ENCODE measurements around the gene GTF2F1.
A peak's percentile ranks its signal among the peaks of the same experiment; 100 is the strongest.
"Not testable (repeated sequence)": the region's sequence is repeated elsewhere in the genome, so short reads cannot be mapped to it uniquely, and the experiment has no call there.

GTF2F1 gene

DNA sequence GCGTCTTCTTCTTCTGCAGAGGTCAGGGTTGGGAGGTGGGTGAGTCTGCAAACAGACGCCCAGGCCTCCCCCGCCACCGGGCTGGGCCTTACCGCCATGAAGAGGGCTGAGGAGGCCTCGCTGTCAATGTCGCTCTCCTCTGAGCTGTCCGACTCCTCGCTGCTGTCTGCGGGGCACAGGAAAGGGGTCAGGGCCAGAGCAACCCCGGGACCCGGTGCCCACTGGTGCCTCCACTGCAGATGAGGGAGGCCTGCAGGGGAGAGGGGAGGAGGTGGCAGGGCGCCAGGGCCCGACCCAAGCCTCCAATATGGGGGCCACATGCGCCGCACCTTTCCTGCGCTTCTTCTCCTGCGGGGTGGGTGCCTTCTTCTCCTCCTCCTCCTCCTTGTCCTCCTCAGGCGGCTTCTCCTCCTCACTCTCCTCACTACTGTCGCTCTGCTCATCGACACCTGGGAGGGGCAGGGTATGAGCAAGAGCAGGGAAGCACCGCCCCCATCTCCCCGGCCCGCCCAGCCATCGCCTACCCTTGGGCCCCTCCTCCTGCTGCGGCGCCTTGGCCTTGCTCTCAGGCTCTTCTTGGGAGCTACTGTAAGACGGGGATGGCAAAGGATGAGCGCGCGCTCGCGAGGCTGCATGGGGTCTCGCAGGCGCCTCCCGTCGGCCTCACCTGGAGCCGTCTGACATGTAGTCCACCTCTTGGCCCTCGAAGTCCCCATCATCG is 11.8 kb downstream of the GTF2F1 start:
- no peak for DNase-seq

DNA sequence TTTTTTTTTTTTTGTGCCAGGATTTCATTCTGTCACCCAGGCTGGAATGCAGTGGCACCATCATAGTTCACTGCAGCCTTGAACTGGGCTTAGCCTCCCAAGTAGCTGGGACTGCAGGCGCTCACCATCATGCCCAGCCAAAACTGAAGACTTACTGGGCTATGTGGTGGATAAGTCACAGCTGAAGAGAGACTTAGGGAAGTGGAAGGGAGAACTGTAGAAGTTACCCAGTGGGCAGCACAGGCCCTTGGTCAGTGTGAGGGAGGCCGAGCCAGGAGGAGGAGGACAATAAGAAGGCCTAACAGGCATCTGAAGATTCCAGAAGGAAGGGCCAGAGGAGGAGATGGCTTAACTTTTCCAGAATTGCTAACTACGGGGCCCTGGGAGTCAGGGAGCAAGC is 13.2 kb downstream of the GTF2F1 start:
- DNase-seq = no peak

DNA sequence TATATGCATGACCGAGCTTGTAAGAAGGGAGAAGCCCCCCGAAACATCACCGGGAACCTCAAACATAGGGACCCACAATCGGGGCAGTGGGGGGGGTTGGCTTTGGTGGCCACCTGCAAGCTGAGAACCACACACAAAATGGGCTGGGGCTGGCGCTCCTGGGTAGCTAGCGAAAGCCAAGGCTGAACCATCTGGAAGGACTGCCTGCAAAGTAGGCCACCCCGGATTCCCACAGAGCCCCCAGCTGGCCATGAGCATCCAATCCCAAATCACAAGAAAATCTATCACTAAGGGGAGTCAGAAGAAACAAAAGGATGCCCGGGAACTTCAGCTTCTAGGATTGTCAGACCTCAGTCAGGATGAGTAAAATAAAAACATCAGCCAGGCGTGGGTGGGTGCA is 14.5 kb downstream of the GTF2F1 start:
- no peak for DNase-seq

DNA sequence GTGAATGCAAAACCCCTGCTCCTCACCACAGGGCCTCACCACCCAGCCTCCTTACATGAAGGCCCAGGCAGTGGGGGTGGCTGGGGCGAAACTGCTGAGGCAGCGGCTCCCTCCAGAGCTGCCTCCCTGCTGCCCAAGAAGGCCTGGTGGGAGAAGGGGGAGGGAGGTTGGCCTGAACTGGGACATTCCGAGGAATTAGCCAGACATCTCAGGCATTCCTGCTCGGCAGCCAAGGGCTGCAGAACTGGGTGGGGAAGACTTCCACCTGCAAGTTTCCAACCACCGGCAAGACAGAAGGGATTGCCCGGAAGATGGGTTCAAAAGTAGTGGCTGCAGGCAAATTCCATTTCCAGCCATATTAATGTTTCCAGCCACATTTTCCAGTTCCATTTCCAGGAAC is 14.9 kb downstream of the GTF2F1 start:
- no peak for DNase-seq

DNA sequence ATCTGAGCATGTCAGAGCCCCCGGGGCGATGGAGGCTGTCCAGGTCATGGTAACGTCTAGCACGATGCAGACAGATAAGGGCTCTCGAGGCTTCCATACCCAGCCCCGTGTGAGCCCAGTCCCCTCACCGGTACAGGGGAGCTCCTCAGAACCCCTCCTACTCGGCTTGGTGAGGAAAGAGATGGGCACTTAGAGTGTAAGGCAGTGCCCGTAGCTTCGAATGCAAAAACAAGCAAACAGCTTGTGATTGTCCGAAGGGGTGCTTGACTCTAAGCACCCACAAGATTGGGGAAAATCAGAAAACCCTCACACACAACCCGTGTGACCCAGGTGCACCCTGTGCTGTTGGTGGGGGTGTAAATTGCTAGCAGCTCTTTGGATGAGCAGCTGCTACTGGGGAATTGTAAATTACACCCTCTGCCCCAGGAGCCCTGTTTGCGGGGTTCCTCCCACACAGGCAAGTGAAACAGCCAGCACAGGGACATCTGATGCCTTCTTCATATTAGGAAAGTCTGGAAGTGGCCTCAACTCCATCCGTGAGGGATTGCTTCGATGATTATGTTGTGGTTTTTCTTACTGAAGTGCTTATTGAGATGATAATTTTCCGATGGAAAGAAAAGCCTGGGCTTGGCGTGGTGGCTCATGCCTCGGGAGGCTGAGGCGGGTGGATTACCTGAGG is 16.3 kb downstream of the GTF2F1 start:
- no peak for DNase-seq

DNA sequence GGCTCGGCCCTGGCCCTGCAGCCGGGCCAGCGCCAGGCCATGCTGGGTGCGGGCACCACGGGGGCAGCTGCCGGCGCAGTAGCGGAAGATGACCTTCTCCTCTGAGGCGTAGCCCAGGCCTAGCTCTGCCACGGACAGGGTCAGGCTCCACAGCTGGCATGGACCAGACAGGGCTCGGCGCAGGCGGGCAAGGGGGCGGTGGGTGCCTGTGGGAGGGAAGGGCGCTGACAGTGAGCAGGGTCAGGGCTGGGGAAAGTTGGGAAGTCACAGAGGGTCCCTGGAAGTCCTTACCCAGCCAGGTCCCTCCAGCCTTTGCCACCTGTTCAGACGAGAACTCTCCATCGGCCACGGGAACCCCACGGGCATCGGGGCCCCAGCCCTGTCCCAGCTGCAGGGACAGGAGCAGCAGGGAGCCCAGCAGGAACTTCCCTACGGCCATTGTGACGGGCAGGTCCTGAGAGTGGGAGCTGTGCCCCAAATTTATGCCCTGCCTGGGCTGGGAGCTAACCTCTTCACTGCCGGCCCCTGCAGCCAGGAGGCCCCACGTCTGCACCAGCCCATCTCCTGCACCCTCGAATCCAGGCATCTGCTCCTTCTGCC is 17.5 kb downstream of the GTF2F1 start, which contains the start of gene PSPN:
Gene PSPN, minus strand, starts transcription at position 523 of the 600 bp plus-strand sequence. Its CDS starts 84 bp downstream, at position 439.
- no peak for DNase-seq

DNA sequence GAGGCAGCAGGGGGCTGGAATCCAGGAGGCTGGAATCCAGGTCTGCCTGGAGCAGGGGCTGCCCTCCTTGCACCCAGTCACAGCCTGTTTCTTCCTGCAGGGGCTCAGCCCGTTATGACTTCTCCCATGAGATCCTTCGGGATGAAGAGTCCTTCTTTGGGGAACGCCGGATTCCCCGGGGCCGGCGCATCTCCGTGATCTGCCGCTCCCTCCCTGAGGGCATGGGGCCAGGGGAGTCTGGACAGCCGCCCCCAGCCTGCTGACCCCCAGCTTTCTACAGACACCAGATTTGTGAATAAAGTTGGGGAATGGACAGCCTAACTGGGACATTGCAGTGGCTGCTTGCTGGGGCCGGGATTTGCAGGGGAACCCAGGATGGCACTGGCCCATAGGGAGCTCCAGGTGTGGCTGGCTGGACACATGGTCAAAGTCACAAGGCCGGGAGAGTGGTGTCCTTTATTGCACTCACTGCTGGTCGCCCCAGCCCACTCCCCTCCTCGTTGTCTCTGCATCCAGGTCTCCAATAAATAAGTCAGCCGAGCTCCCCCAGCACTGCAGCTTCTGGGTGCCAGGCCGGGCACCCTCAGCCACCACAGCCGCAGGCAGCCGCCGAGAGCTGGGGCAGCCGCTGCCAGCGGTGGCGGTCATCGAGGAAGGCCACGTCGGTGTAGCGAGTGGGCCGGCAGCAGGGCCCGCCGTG is 18.1 kb downstream of the GTF2F1 start:
- no peak for DNase-seq

DNA sequence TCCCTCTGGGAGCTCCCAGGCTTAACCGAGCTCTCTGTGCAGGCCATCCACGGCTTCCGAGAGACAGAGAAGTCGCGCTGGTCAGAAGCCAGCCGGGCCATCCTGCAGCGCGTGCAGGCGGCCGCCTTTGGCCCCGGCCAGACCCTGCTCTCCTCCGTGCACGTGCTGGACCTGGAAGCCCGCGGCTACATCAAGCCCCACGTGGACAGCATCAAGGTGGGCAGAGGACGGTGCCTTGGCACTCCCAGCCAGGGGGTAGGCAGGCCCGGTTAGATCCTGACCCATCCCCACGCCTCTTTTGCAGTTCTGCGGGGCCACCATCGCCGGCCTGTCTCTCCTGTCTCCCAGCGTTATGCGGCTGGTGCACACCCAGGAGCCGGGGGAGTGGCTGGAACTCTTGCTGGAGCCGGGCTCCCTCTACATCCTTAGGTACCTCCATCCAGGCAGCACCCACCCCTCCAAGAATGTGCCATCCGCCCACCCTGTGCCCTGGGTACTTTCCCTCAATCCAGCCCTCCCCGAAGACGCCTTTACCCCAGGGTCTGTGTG is 18.7 kb downstream of the GTF2F1 start:
- DNase-seq = no peak

DNA sequence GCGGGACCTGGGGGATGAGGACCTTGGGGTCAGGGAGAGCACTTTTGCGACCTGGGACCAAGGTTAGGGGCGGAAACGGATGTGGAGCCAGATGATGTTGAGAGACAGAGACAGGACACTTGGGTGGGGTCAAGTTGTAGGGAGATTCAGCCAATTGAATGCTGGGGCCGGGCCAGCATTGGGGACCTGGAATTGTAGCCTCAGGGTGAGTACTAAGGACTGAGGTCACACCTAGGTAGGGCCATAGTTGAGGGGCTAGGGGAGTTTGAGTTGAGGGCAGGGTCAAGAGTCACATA is 19.2 kb downstream of the GTF2F1 start:
- no peak for DNase-seq

DNA sequence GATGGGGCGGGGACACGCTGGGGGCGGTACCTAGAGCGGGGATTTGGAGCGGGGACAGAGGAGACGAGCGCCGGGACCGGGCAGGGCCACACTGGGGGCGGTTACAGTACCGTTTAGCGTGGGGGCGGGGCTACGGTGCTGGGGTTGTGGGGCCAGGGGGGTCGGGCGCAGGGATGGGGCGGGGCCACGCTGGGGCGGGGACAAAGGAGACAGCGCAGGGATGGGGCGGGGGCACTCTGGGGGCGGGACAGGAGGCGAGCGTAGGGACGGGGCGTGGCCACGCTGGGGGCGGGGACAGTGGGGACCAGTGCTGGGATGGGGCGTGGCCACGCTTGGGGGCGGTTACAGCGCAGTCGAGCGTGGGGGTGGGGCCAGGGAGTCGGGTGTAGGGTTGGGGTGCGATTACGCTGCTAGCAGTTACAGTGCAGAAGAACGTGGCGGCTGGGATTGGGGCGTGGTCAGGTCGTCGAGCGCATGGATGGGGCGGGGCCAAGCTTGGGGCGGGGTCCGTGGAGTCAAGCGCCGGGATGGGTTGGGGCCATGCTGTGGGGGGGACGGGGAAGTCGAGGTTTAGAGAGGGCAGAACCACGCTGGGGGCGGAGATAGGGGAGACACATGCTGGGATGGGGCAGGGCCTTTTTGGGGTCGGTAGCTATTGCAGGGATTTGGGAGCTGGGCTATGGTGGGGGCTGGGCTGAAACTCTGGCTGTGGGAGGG is 19.7 kb downstream of the GTF2F1 start:
- peak; percentile 99 for DNase-seq

DNA sequence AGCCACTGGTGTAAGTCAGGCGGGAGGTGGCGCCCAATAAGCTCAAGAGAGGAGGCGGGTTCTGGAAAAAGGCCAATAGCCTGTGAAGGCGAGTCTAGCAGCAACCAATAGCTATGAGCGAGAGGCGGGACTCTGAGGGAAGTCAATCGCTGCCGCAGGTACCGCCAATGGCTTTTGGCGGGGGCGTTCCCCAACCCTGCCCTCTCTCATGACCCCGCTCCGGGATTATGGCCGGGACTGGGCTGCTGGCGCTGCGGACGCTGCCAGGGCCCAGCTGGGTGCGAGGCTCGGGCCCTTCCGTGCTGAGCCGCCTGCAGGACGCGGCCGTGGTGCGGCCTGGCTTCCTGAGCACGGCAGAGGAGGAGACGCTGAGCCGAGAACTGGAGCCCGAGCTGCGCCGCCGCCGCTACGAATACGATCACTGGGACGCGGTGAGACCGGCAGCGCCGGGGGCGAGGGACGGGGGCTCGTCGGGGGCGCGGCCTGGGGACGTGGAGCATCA is 20.3 kb downstream of the GTF2F1 start, which contains the start of gene ALKBH7:
Gene ALKBH7, plus strand, starts transcription at position 201 of the 502 bp plus-strand sequence. Its CDS starts 27 bp downstream, at position 228.
- peak; percentile 93 for DNase-seq

DNA sequence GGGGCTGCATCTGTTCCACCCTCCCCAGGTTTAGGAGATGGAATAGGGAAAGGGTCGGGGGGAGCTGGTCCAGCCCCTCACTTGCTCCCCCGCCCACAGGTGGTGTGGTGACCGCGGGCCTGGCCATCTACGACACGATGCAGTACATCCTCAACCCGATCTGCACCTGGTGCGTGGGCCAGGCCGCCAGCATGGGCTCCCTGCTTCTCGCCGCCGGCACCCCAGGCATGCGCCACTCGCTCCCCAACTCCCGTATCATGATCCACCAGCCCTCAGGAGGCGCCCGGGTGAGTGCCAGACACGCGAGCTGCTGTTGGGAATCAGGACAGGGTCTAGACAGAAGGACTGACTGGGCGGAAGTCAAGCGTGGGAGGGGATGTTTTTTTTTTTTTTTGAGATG is 28.6 kb downstream of the GTF2F1 start:
- no peak for DNase-seq

DNA sequence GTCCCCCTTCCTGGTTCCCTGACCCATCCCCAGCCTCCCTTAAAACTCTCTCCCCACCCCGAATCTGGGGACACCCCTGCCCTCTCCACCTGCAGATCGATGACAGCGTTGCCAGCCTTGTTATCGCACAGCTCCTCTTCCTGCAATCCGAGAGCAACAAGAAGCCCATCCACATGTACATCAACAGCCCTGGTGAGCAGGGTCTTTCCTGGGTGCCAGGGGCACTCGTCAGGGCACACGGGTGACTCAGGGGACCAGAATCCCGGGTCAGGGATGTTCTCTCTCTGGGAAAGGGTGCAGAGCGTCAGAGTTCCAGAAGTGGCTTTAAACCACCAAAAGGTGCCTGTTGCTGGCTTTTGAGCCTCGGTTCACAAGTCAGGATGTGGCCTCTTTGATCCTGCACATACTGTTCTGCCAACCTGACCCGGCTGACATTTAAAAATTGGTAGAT is 30.6 kb downstream of the GTF2F1 start:
- peak; percentile 24 for DNase-seq

DNA sequence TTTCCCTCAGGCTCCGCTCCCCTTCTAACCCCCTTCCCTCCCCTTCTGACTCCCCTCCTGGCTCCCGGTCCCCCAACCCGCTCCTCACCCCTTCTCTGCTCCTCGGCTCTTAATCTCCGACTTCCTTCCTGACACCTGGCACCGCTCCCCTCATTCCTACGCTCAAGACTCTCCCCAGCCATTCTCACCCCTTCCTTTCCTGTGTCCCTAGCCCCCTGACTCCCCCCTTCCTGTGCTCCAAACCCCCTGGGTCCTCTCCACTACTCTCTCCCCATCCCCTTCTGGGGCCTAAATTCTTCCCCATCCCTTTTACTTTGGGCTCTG is 31.0 kb downstream of the GTF2F1 start:
- DNase-seq = no peak

DNA sequence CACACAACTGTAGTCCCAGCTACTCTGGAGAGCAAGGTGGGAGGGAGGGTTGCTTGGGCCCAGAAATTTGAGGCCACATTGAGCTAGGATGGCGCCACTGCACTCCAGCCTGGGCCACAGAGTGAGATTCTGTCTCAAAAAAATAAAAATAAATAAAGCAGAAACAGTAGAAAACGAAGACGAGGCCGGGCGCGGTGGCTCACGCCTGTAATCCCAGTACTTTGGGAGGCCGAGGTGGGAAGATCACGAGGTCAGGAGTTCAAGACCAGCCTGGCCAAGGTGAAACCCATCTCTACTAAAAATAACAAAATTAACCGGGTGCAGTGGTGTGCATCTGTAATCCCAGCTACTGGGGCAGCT is 32.1 kb downstream of the GTF2F1 start:
- DNase-seq = not testable (repeated sequence)

DNA sequence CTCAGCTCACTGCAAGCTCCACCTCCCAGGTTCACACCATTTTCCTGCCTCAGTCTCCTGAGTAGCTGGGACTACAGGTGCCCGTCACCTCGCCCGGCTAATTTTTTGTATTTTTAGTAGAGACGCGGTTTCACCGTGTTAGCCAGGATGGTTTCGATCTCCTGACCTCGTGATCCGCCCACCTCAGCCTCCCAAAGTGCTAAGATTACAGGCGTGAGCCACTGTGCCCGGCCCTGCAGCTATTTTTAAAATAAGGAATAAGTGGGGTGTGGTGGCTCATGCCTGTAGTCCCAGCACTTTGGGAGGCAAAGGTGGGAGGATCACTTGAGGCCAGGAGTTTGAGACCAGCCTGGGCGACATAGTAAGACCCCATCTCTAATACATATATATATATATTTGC is 32.5 kb downstream of the GTF2F1 start:
- not testable (repeated sequence) for DNase-seq

DNA sequence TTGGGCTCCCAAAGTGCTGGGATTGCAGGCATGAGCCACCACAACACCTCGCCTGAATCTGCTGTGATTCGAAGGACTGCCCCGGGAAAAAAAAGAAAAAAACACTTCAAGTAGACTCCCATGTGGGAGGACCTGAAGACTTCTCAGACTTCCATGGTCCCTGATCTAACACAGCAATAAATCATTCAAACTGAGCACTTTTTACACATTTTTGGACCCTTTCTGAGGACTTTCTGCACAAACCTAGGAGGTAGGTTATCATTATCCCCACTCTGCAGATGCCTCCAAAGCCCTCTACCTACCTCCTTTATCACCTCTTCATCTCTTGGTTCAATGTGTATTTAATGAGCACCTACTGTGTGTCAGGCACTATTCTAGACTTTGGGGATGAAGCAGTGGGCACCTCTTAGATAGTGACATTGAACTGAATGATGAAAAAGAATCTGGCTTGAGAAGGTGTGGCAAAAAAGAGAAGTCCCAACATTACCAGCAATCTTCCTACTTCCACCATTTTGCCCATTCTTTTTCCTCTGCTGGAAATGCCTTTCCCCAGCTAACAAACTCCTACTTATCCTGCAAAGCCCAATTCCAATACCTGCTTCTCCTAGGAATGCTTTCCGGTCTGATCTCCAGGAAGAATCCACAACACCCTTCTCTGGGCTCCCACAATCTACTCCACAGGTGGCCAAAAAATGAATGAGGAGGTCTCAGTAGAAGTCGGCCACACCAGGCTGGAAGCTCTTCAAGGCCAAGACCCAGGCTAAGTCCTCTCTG is 33.2 kb downstream of the GTF2F1 start:
- DNase-seq = no peak

DNA sequence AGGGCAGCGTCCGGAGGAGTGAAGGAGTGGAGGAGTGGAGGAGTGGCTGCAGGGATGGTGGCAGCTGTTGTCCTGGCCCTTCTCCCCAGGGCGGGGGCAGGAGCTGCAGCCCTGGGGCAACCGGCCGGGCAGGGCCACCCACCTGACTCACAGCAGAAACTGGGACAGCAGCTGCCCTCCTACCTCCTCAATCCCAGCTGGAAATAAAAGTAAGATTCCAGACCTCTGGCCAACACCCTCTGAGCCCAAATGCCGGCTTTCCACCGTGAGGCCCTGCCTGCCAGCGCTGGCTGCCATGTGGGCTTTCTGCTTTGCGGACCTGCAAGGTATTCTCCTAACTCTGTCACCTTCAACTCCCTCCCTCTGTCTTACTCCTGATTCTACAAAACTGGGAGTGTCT is 35.0 kb downstream of the GTF2F1 start:
- no peak for DNase-seq

DNA sequence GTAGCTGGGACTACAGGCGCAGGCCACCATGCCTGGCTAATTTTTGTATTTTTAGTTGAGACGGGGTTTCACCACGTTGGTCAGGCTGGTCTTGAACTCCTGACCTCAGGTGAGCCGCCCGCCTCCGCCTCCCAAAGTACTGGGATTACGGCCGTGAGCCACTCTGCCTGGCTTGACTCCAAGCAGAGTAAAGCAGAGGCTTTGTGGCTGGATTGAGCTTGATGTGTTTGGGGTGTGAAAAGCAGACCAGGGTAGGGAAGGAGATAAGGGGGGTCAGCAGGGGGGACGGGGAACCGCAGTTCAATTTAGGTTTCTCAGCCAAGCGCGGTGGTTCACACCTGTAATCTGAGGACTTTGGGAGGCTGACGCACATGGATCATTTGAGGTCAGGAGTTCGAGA is 35.8 kb downstream of the GTF2F1 start:
- DNase-seq = no peak

DNA sequence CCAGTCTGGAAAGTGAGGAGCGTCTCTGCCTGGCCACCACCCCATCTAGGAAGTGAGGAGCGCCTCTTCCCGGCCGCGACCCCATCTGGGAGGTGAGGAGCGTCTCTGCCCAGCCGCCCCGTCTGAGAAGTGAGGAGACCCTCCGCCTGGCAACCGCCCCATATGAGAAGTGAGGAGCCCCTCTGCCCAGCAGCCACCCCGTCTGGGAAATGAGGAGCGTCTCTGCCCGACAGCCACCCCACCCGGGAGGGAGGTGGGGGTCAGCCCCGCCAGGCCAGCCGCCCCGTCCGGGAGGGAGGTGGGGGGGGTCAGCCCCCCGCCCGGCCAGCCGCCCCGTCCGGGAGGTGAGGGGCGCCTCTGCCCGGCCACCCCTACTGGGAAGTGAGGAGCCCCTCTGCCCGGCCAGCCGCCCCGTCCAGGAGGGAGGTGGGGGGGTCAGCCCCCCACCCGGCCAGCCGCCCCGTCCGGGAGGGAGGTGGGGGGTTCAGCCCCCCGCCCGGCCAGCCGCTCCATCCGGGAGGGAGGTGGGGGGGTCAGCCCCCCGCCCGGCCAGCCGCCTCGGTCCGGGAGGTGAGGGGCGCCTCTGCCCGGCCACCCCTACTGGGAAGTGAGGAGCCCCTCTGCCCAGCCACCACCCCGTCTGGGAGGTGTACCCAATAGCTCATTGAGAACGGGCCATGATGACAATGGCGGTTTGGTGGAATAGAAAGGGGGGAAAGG is 37.5 kb downstream of the GTF2F1 start:
- DNase-seq = not testable (repeated sequence)

DNA sequence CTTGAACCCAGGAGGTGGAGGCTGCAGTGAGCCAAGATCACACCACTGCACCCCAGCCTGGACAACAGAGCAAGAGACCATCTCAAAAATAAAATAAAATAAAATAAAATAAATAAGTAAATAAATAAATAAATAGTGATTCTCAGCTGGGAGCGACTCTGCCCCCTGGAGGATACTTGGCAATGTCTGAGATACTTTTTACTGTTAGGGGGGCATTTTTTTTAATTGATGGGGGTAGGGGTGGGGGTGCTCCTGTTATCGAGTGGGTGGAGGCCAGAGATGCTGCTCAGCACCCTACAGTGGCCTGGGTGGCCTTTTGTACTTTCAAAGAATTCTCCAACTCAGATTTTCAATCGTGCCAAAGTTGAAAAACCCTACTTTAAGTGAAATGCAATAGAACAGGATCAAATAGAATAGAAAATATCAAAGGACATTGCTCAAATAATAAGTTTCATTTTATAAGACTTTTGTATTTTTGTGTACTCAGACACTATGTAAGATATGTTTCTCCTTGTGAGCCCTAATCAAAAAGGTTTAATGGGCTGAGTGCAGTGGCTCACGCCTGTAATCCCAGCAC is 38.8 kb downstream of the GTF2F1 start:
- no peak for DNase-seq
